ENCODE measurements around the gene IMMP2L. TPM values are rescaled to one million over a fixed set of nuclear protein-coding genes. Genes with fewer than 3 reads are reported as not detected.

IMMP2L gene
- total RNA-seq, 1 experiment from 2014 or later, result 8.6 TPM

DNA sequence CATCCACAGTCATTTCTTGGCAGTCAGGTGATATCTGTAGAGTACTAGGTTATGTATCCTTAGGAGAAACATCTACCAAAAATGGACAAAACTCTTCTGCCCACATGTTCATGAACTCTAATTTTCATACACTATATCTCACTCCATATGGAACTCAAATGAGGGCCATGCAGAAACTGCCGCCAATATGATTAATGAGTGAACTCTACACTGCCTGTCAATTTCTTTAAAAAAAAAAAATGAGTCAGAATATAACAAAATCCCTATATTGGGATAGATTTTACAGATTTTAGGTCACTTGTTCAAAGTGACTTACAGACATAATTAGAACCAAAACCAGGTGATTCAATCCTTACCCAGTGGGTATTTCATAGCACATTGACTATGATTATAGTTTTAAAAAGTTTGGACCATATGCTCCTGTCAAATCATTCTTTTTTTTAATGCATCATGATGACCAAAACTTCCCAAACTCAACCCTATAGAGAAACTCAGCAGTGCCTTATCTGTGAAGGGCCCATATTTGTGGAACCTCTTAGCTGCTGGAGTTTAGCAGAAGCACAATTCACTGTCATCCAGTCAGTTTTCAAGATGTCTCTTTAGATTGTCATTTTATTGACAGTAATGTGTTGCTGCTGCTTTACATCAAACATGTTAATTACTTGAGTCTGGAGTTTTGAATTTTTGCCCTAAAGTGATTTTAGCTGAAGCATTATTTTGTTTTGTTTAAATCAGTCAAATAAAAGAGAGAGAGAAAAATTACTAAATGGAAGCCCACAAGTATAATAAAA is 460.2 kb downstream of the IMMP2L start:
- H3F3A ChIP-seq (ENCODE audit: low read length, unreplicated experiment), result no peaks in the 10 kb centered on the region
- ChIA-PET CTCF (no interaction called here), POLR2A (ENCODE audit: unreplicated experiment) (no interaction called here)
- H2AFZ ChIP-seq (ENCODE audit: low read length), result no peak overlapping the region
- no peak overlapping the region for H3K9ac ChIP-seq (ENCODE audit: low read length)
- peaks cover 22% of the 10 kb centered on the region for H3K4me1 ChIP-seq (ENCODE audit: insufficient read depth, low read length)
- no peak overlapping the region for H3K4me3 ChIP-seq (ENCODE audit: low read length)
- DNase-seq (no peak), ATAC-seq (no peak)
- no peak overlapping the region for H3K27ac ChIP-seq (ENCODE audit: low read length)
- no peak overlapping the region for H3K4me2 ChIP-seq (ENCODE audit: low read length)
- BruUV-seq (replicated peaks), result no TSS peak
- no peaks in the 10 kb centered on the region for H3K36me3 ChIP-seq (ENCODE audit: low read depth, low read length)
- intact Hi-C loops (cut with micrococcal nuclease), result no loop called here
- no peaks in the 10 kb centered on the region for H3K79me2 ChIP-seq (ENCODE audit: low read length)
- TF ChIP-seq EZH2 (IDR thresholded peaks at IDR 0.05; ENCODE audit: low read length, unreplicated experiment), result no peak
- TF ChIP-seq EZH2phosphoT487 (IDR thresholded peaks at IDR 0.05; ENCODE audit: borderline replicate concordance, low read length), result no peak
- TF ChIP-seq, protein P1, sequence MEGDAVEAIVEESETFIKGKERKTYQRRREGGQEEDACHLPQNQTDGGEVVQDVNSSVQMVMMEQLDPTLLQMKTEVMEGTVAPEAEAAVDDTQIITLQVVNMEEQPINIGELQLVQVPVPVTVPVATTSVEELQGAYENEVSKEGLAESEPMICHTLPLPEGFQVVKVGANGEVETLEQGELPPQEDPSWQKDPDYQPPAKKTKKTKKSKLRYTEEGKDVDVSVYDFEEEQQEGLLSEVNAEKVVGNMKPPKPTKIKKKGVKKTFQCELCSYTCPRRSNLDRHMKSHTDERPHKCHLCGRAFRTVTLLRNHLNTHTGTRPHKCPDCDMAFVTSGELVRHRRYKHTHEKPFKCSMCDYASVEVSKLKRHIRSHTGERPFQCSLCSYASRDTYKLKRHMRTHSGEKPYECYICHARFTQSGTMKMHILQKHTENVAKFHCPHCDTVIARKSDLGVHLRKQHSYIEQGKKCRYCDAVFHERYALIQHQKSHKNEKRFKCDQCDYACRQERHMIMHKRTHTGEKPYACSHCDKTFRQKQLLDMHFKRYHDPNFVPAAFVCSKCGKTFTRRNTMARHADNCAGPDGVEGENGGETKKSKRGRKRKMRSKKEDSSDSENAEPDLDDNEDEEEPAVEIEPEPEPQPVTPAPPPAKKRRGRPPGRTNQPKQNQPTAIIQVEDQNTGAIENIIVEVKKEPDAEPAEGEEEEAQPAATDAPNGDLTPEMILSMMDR (conservative IDR thresholded peaks at IDR 0.05; ENCODE audit: low read depth, low read length), result no peak
- H3K27me3 ChIP-seq (ENCODE audit: low read length), result no peaks in the 10 kb centered on the region
- no peaks in the 10 kb centered on the region for H3K9me2 ChIP-seq (replicated peaks; ENCODE audit: low read length)
- H3K9me3 ChIP-seq (ENCODE audit: low read length), result no peaks in the 10 kb centered on the region
- no peaks in the 10 kb centered on the region for H4K20me1 ChIP-seq (ENCODE audit: low read length)

- ChIA-PET CTCF (interaction anchor here (0.6 to 1.2 kb wide), 3 partner anchors 10 to 556 kb away, joined by 3 to 6 read pairs (median 3); no protein-coding TSS in a partner anchor), POLR2A (ENCODE audit: unreplicated experiment) (no interaction called here)
- H3K9ac ChIP-seq (ENCODE audit: low read length), result peak overlapping the region; percentile 75
- no peaks in the 10 kb centered on the region for H4K20me1 ChIP-seq (ENCODE audit: low read length)
- no peaks in the 10 kb centered on the region for H3K9me2 ChIP-seq (replicated peaks; ENCODE audit: low read length)
- H3K27me3 ChIP-seq (ENCODE audit: low read length), result no peaks in the 10 kb centered on the region
- intact Hi-C loops (cut with micrococcal nuclease), result loop anchor here (1.0 to 10.0 kb wide), 8 partner anchors 99 to 1254 kb away; partner anchors contain the start of gene IMMP2L
- no peaks in the 10 kb centered on the region for H3K36me3 ChIP-seq (ENCODE audit: low read depth, low read length)
- H3K9me3 ChIP-seq (ENCODE audit: low read length), result no peaks in the 10 kb centered on the region
- H3F3A ChIP-seq (ENCODE audit: low read length, unreplicated experiment), result no peaks in the 10 kb centered on the region
- peak overlapping the region; percentile 95 for H3K27ac ChIP-seq (ENCODE audit: low read length)
- peaks cover 29% of the 10 kb centered on the region for H3K4me1 ChIP-seq (ENCODE audit: insufficient read depth, low read length)
- no peak overlapping the region for H3K4me3 ChIP-seq (ENCODE audit: low read length)
- peak overlapping the region; percentile 73 for H3K4me2 ChIP-seq (ENCODE audit: low read length)
- no peaks in the 10 kb centered on the region for H3K79me2 ChIP-seq (ENCODE audit: low read length)
- no peak for DNase-seq
- TF ChIP-seq, protein P1 (conservative IDR thresholded peaks at IDR 0.05; ENCODE audit: low read depth, low read length), result no peak
- TF ChIP-seq EZH2phosphoT487 (IDR thresholded peaks at IDR 0.05; ENCODE audit: borderline replicate concordance, low read length) (no peak), EZH2 (IDR thresholded peaks at IDR 0.05; ENCODE audit: low read length, unreplicated experiment) (no peak)
- ATAC-seq, result no peak
- H2AFZ ChIP-seq (ENCODE audit: low read length), result no peak overlapping the region
- no TSS peak for BruUV-seq (replicated peaks)
Measured at GRCh38 chr7:111098926-111099250, 463.4 kb downstream of the IMMP2L start.
